SH-SY5Y (cell line): ENCODE data around the gene IFI44L.

Source experiments
- GATA2 ChIP-seq: IDR thresholded peaks from 2 replicates; pipeline ENCODE4 v1.6.1; 2011; ENCODE audit warnings: mild to moderate bottlenecking, low read depth, low read length
- GATA3 ChIP-seq: IDR thresholded peaks from 2 replicates; pipeline ENCODE4 v1.6.1; 2011; ENCODE audit warnings: low read depth, mild to moderate bottlenecking, low read length, moderate library complexity

DNA sequence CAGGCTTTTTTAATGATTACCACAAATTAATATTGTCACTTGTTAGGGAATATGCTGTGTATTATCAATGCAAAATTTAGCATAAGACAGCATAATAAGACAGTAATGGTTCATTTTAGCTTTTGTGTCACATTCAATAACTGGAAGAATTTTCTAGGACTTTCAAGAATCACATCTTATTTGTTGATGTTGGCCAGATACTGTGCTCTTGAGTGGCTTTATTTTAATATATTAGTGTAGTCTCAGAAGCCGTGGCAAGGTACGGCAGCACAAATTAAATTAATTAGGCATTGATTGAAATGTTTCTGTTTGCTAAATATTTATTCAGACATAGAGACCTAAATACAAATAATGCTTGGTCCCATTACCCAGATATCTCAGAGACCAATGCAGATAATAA is 10.4 kb downstream of the IFI44L start:
- TF ChIP-seq GATA3 (no peak), GATA2 (no peak)
